HG03103 (cell line): Measurements from ENCODE around the gene SLC35B1.
A peak's percentile ranks its signal among the peaks of the same experiment; 100 is the strongest.

ENCODE experiments used
- ATAC-seq: cut with Tn5 transposase; IDR thresholded peaks from one replicate; pipeline ENCODE4 v1.9.1; 2021; ENCODE audit warnings: low read depth; ENCODE audit not compliant: unreplicated experiment

Gene SLC35B1

GRCh38 chr17:49707608-49708514 is at the start of gene SLC35B1:
Gene SLC35B1 (minus strand): TSS chr17:49707964. CDS start chr17:49707833, 131 bp downstream.
- peak; percentile 84 for ATAC-seq

DNA sequence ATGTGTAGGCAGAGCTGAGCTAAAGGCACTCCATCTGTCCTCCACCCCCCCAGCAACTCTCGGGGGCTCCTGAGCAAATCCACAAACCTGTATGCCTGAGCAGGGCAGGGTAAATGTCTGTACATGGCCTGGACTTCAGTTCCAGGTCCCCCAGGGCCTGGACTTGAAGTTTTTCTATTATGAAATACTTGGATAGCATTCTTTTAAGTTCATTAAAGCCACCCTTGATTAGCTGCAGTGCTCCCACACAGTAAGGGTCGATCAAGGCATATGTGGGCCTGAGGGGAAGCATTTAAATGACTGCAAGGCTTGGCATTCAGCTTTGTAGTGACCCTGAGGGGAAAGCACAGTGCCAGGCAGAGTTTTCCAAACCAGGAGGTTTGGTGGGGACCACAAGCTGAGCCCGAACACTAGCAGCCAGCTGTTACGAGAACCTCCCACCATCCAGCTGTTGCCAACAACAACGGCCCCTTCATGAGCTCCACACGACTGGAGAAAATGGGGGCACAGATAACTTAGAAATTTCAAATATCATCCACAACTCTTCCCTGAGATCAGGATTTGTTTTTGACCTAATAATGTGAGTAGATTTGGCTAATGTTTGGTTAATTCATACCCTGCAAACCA is 49.5 kb upstream of the SLC35B1 start:
- no peak for ATAC-seq

GRCh38 chr17:49756323-49757150 is 48.8 kb upstream of the SLC35B1 start:
- ATAC-seq, result no peak

DNA sequence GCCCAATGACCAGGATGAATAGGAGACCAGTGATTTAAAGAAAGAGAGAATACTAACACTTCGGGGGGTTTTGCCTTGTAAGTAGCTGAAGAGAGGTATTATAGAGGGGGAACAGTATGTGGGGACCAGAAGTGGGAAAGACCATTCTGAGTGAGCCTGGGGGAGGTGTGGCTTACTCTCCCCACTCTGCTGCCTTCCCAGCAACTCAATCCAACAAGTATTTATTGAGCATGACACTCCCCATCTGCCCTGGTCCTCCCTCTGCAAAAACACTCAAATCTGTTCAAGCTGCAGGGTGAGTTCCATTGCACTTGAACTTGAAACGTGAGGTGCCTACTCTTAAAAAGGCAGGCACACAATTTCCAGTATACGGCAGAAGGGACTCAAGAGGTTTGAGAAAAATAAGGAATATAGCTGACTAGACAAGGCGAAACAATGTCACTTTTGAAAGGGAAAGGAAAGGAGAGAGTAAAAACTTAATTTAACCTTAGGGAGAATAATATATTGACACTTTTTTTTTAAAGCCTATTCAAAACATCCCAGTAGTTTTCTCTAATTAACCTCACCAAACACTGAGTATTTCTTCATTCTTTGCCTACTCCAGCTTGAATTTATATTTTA is 48.0 kb upstream of the SLC35B1 start:
- ATAC-seq, result no peak

DNA sequence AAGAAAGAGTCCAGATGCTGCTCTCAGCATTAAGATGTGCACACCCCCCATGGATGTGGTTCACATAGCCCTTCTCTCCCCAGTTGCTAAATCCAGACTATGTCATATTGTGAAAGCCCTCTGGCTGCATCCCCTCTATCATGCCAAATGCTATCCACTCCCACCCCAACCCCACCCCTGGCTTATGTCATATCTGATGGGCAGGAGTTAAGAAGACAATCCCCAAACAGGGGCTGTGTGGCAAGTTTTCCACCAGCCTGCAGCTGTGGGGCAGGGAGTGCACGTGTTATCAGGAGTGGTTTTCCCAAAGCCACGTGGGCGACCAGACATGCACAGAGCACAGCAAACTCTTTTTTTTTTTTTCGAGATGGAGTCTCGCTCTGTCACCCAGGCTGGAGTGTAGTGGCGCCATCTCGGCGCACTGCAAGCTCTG is 46.2 kb upstream of the SLC35B1 start:
- no peak for ATAC-seq

GRCh38 chr17:49752508-49752907 is 44.7 kb upstream of the SLC35B1 start:
- ATAC-seq, result no peak

- no peak for ATAC-seq
Observed at GRCh38 chr17:49749730-49750129, 42.0 kb upstream of the SLC35B1 start.

GRCh38 chr17:49748791-49749190 is 41.0 kb upstream of the SLC35B1 start:
- ATAC-seq, result peak; percentile 62

GRCh38 chr17:49748223-49748622 is 40.5 kb upstream of the SLC35B1 start:
- no peak for ATAC-seq

DNA sequence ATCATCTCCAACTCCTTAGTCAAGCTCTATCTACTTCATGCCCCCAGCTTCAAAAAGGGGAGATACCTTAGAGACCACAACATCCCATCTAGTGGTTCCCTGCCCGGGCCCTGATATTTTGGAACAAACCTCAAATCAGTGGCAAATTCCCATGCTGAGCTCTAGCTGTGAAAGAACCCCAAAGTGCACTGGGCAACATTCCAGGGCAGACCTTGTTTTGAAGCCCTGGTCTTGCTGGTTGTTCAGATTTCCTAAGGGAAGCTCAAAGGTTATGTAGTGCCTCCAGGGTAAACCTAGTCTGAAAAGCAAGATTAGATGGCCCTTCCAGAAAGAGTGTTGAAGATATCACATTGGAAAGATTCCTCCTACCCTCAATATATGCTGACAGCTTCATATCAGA is 39.9 kb upstream of the SLC35B1 start:
- ATAC-seq, result no peak

DNA sequence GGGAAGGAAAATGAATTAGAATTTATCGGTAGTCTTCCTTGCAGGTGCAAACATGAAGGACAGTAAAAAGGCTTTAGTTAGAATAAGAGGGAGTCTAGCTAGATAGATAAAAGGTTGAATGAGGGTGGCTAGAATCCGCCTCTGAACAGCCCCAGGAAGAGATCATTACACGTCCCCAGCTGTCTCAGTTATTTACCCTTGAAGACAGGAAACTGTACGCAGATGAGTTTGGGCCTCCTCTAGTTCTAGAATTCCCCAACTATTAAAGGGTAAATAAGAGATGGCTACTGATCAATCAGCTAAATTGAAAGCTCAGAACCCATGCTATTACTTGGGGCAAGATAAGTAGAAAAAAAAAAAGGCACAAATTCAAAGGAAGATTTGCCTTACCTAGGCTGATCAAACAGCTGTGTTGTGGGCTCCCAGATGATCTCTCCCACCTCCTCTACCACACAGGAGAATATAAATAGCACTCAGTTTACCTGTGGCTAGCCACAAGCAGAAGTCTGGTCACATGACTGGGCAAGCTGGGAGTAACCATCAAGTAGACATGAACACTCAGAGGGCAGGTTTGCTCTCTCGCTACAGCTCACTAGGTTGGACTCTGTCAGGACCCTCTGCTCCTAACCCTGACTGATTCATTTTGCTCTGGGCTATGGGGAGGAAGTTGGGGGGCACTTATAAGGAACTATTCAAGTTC is 39.2 kb upstream of the SLC35B1 start:
- ATAC-seq, result peak; percentile 47

DNA sequence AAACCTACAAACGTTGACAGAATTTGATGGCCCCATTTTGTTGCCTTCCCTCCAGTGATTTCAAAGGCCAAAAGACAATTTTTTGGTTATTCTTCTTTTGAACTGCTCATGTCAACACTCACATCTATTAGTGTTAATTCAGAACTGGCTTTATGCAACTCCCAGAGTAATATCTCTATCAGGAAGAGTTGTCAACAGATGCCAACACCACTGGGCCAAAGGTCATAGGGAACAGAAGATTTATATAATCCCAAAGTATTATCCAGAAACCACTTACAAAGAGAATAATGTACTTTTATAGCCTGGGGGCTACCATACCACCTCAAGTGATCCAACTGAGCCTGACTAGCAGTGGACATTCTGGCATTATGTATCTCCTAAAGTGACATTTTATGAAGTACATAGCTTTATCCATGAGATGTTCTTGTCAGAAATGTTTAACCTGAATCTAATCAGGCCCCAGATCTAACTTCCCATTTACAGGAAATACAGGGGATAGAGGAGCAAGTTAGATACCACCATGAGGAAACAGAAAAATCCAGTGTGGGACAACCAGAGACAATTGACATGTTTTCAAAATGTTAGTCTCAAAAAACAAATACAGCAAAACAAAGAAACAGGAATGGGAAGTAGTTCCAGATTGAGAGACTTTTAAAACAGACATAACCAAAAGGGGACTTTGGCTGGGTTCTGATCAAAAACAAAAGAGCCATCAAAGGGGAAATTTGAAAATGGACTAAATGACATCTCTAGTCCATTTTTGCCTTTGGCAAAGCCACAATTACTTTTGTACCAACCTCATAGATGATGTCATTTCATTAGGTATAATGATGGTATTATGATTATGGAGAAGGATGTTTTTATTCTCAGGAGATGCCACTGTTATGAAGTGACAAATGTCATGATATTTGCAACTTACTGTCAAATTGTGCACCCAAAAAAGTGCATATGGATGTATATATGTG is 37.7 kb upstream of the SLC35B1 start:
- ATAC-seq, result no peak

- ATAC-seq, result no peak
Observed at GRCh38 chr17:49742166-49742638, 34.4 kb upstream of the SLC35B1 start.

DNA sequence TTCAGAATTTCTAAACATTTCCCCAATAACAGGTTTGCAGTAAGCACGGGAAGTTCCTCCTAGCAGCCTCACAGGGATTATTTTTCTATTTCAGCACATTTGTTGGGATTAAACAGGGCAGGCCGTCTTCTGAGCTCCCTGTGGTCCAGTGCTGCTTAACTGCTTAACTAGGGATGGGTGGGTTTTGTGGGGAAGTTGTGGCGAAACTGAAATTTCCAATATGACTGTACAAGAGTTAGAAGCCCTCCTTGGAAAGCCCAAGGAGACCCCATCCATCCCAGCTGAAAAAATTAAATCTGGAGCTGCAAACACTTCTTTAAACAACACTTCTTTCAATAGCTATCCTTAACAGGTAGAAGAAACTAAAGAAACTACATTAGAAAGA is 33.9 kb upstream of the SLC35B1 start:
- ATAC-seq, result no peak

- ATAC-seq, result no peak
Observed at GRCh38 chr17:49741009-49741691, 33.4 kb upstream of the SLC35B1 start.

GRCh38 chr17:49739641-49740271 is 32.0 kb upstream of the SLC35B1 start:
- ATAC-seq, result no peak

GRCh38 chr17:49738456-49739163 is 30.8 kb upstream of the SLC35B1 start:
- ATAC-seq, result no peak
